ENCODE data around the gene RBM39. TPM values are rescaled to one million over a fixed set of nuclear protein-coding genes. Genes with fewer than 3 reads are reported as not detected.
"Not testable (repeated sequence)": the region's sequence is repeated elsewhere in the genome, so short reads cannot be mapped to it uniquely, and the experiment has no call there.

RBM39 gene
- total RNA-seq, 2 experiments from 2014 or later: 303 to 356 TPM

- POLR2A ChIA-PET: interaction anchor here (0.6 to 1.1 kb wide), 5 partner anchors 9 to 127 kb away, joined by 4 to 12 read pairs (median 7); partner anchors contain the start of gene RBM39
- no peaks in the 10 kb centered on the region for H3K27me3 Mint-ChIP-seq
- DNase-seq: no peak
- peaks cover 75% of the 10 kb centered on the region for H3K36me3 Mint-ChIP-seq (ENCODE audit: low read depth)
- ATAC-seq: no peak
- H3K9me3 Mint-ChIP-seq (ENCODE audit: low read depth): no peaks in the 10 kb centered on the region
- H3K4me3 Mint-ChIP-seq: no peak overlapping the region
- intact Hi-C loops (cut with DNase I, micrococcal nuclease): loop anchor here in 1 of 2 experiments (1.0 kb wide), 1 partner anchor 9 kb away; no protein-coding TSS in a partner anchor
- H3K4me1 Mint-ChIP-seq: peaks cover 40% of the 10 kb centered on the region
- no peak overlapping the region for H3K27ac Mint-ChIP-seq
- CTCF ChIA-PET: interaction anchor here (0.5 to 1.8 kb wide), 3 partner anchors 8 to 13 kb away, joined by 3 to 6 read pairs (median 6); no protein-coding TSS in a partner anchor
Observed at GRCh38 chr20:35726842-35727711, 15.0 kb downstream of the RBM39 start.

GRCh38 chr20:35724321-35725230 is 17.5 kb downstream of the RBM39 start:
- H3K36me3 Mint-ChIP-seq (ENCODE audit: low read depth): peaks cover 79% of the 10 kb centered on the region
- POLR2A ChIA-PET: interaction anchor here (0.6 to 1.7 kb wide), 13 partner anchors 10 to 1311 kb away, joined by 3 to 7 read pairs (median 5); partner anchors contain the start of gene RBM39
- DNase-seq (no peak), ATAC-seq (no peak)
- H3K27ac Mint-ChIP-seq: peak overlapping the region; percentile 75
- CTCF ChIA-PET: no interaction called here
- H3K4me3 Mint-ChIP-seq: no peak overlapping the region
- H3K4me1 Mint-ChIP-seq: peaks cover 34% of the 10 kb centered on the region
- no peaks in the 10 kb centered on the region for H3K27me3 Mint-ChIP-seq
- no peaks in the 10 kb centered on the region for H3K9me3 Mint-ChIP-seq (ENCODE audit: low read depth)
- intact Hi-C loops (cut with DNase I, micrococcal nuclease): no loop called here

DNA sequence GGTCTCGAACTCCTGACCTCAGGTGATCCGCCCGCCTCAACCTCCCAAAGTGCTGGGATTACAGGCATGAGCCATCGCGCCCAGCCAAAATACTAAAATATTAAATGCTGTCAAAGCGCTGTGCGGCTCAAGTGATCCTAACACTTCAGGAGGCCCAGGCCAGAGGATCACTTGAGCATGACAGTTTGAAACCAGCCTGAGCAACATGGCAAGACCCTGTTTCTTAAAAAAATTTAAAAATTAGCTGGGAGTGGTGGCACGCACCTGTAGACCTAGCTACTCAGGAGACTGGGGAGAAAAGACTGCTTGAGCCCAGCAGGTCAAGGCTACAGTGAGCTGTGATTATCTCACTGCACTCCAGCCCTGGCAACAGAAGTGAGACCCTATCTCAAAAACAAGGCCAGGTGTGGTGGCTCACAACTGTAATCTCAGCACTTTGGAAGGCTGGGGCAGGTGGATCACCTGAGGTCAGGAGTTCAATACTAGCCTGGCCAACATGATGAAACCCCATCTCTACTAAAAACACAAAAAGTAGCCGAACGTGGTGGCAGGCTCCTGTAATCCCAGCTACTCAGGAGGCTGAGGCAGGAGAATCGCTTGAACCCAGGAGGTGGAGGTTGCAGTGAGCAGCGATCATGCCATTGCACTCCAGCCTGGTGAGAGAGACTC is 18.3 kb downstream of the RBM39 start:
- H3K27ac Mint-ChIP-seq; CTCF ChIA-PET; intact Hi-C loops (cut with DNase I, micrococcal nuclease); H3K27me3 Mint-ChIP-seq; H3K4me3 Mint-ChIP-seq; H3K9me3 Mint-ChIP-seq (ENCODE audit: low read depth); ATAC-seq; DNase-seq: not testable (repeated sequence)
- POLR2A ChIA-PET: interaction anchor here (0.6 to 2.1 kb wide), 12 partner anchors 9 to 1312 kb away, joined by 3 to 12 read pairs (median 5); partner anchors contain the start of gene RBM39
- Mint-ChIP-seq H3K36me3 (ENCODE audit: low read depth) (peaks cover 80% of the 10 kb centered on the region), H3K4me1 (peaks cover 35% of the 10 kb centered on the region)

GRCh38 chr20:35723275-35723639 is 18.8 kb downstream of the RBM39 start:
- H3K9me3 Mint-ChIP-seq (ENCODE audit: low read depth); H3K4me3 Mint-ChIP-seq; H3K27me3 Mint-ChIP-seq; CTCF ChIA-PET; DNase-seq; intact Hi-C loops (cut with DNase I, micrococcal nuclease): not testable (repeated sequence)
- POLR2A ChIA-PET: interaction anchor here (0.8 to 2.1 kb wide), 7 partner anchors 8 to 19 kb away, joined by 4 to 12 read pairs (median 4); partner anchors contain the start of gene RBM39
- ATAC-seq: peak; percentile 7
- Mint-ChIP-seq H3K36me3 (ENCODE audit: low read depth) (peaks cover 80% of the 10 kb centered on the region), H3K27ac (peak overlapping the region; percentile 42), H3K4me1 (peaks cover 36% of the 10 kb centered on the region)

DNA sequence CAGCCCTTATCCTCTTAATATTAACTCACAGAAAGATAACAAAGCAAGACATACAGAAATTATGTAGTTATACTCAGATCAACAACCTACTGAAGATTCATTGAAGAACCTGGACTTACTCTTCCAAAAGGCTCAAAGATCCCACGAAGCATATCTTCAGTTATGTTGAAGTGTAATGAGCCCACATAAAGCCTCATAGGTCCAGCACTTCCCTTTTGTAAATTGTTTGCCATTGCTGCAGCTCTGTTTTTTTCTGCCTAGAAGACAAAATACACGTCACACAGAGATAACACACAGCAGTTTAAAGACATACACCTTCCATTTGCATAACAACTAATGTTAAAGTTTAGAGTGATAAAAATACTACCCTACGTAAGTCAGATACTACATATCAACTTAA is 20.4 kb downstream of the RBM39 start:
- intact Hi-C loops (cut with DNase I, micrococcal nuclease): loop anchor here in 1 of 2 experiments (2.0 kb wide), 1 partner anchor 13 kb away; no protein-coding TSS in a partner anchor
- peaks cover 79% of the 10 kb centered on the region for H3K36me3 Mint-ChIP-seq (ENCODE audit: low read depth)
- ChIA-PET POLR2A (interaction anchor here (1.4 to 2.1 kb wide), 3 partner anchors 10 to 18 kb away, joined by 4 to 13 read pairs (median 8); no protein-coding TSS in a partner anchor), CTCF (interaction anchor here (1.1 kb wide), 1 partner anchor 17 kb away, joined by 3 read pairs; no protein-coding TSS in a partner anchor)
- H3K4me1 Mint-ChIP-seq: peaks cover 38% of the 10 kb centered on the region
- DNase-seq (no peak), ATAC-seq (no peak)
- no peak overlapping the region for H3K4me3 Mint-ChIP-seq
- H3K27me3 Mint-ChIP-seq: no peaks in the 10 kb centered on the region
- peak overlapping the region; percentile 42 for H3K27ac Mint-ChIP-seq
- H3K9me3 Mint-ChIP-seq (ENCODE audit: low read depth): no peaks in the 10 kb centered on the region

DNA sequence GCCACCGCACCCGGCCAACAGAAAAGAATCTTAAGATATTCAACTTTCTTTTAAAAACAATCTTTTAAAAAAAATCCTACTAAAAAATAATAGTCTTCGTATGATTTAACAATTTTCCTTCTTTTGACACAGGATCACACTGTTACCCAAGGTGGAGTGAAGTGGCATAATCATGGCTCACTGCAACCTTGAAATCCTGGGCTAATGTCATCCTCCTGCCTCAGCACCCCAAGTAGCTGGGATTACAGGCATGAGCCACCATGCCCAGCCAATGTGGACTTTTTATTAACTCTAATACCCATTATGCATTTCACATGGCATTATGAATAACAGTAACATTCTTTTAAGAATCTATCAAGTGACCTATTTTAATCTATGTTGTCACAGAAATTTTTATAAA is 20.8 kb downstream of the RBM39 start:
- peaks cover 77% of the 10 kb centered on the region for H3K36me3 Mint-ChIP-seq (ENCODE audit: low read depth)

GRCh38 chr20:35720165-35721123 is 21.6 kb downstream of the RBM39 start:
- Mint-ChIP-seq H3K9me3 (ENCODE audit: low read depth) (no peaks in the 10 kb centered on the region), H3K27ac (peak overlapping the region; percentile 10), H3K4me3 (no peak overlapping the region), H3K4me1 (peaks cover 44% of the 10 kb centered on the region), H3K36me3 (ENCODE audit: low read depth) (peaks cover 75% of the 10 kb centered on the region), H3K27me3 (no peaks in the 10 kb centered on the region)
- intact Hi-C loops (cut with DNase I, micrococcal nuclease): loop anchor here in 1 of 2 experiments (2.0 kb wide), 1 partner anchor 14 kb away; no protein-coding TSS in a partner anchor
- POLR2A ChIA-PET: interaction anchor here (0.6 to 1.8 kb wide), 9 partner anchors 9 to 698 kb away, joined by 3 to 16 read pairs (median 5); partner anchors contain the start of genes CPNE1, RBM12 and RBM39
- DNase-seq (no peak), ATAC-seq (no peak)
- CTCF ChIA-PET: interaction anchor here (0.6 to 1.6 kb wide), 4 partner anchors 10 to 17 kb away, joined by 3 to 4 read pairs (median 4); no protein-coding TSS in a partner anchor

More for the DNA sequence above, 20.8 kb downstream of the RBM39 start:
- POLR2A ChIA-PET: interaction anchor here (1.7 to 2.1 kb wide), 3 partner anchors 13 to 21 kb away, joined by 5 to 13 read pairs (median 8); partner anchors contain the start of gene RBM39
- H3K27ac Mint-ChIP-seq: no peak overlapping the region
- H3K9me3 Mint-ChIP-seq (ENCODE audit: low read depth): no peaks in the 10 kb centered on the region
- H3K27me3 Mint-ChIP-seq: no peaks in the 10 kb centered on the region
- no peak overlapping the region for H3K4me3 Mint-ChIP-seq
- CTCF ChIA-PET: interaction anchor here (0.6 to 1.1 kb wide), 2 partner anchors 16 kb away, joined by 3 read pairs; no protein-coding TSS in a partner anchor
- ATAC-seq: no peak
- H3K4me1 Mint-ChIP-seq: peaks cover 40% of the 10 kb centered on the region
- no peak for DNase-seq
- intact Hi-C loops (cut with DNase I, micrococcal nuclease): loop anchor here in 1 of 2 experiments (2.0 kb wide), 1 partner anchor 14 kb away; no protein-coding TSS in a partner anchor

- H3K4me3 Mint-ChIP-seq: no peak overlapping the region
- DNase-seq: no peak
- CTCF ChIA-PET: interaction anchor here (1.1 to 1.6 kb wide), 4 partner anchors 8 to 16 kb away, joined by 3 to 6 read pairs (median 4); no protein-coding TSS in a partner anchor
- H3K27ac Mint-ChIP-seq: no peak overlapping the region
- no peaks in the 10 kb centered on the region for H3K27me3 Mint-ChIP-seq
- H3K36me3 Mint-ChIP-seq (ENCODE audit: low read depth): peaks cover 72% of the 10 kb centered on the region
- H3K4me1 Mint-ChIP-seq: peaks cover 41% of the 10 kb centered on the region
- intact Hi-C loops (cut with DNase I, micrococcal nuclease): loop anchor here in 1 of 2 experiments (2.0 kb wide), 1 partner anchor 15 kb away; no protein-coding TSS in a partner anchor
- ATAC-seq: no peak
- POLR2A ChIA-PET: interaction anchor here (0.6 to 1.8 kb wide), 9 partner anchors 9 to 699 kb away, joined by 3 to 16 read pairs (median 5); partner anchors contain the start of genes CPNE1, RBM12 and RBM39
- H3K9me3 Mint-ChIP-seq (ENCODE audit: low read depth): no peaks in the 10 kb centered on the region
Observed at GRCh38 chr20:35719717-35720116, 22.3 kb downstream of the RBM39 start.

- Mint-ChIP-seq H3K36me3 (ENCODE audit: low read depth) (peaks cover 70% of the 10 kb centered on the region), H3K27me3 (no peaks in the 10 kb centered on the region), H3K4me1 (peaks cover 42% of the 10 kb centered on the region)
Observed at GRCh38 chr20:35718972-35719635, 23.0 kb downstream of the RBM39 start.

More at GRCh38 chr20:35718972-35719635, 23.0 kb downstream of the RBM39 start:
- intact Hi-C loops (cut with DNase I, micrococcal nuclease): no loop called here
- H3K4me3 Mint-ChIP-seq: no peak overlapping the region
- DNase-seq (no peak), ATAC-seq (no peak)
- POLR2A ChIA-PET: interaction anchor here (0.7 to 1.7 kb wide), 10 partner anchors 9 to 175 kb away, joined by 3 to 16 read pairs (median 5); partner anchors contain the start of gene RBM39
- CTCF ChIA-PET: interaction anchor here (1.2 to 1.6 kb wide), 3 partner anchors 9 to 16 kb away, joined by 4 to 6 read pairs (median 4); no protein-coding TSS in a partner anchor
- no peak overlapping the region for H3K27ac Mint-ChIP-seq
- no peaks in the 10 kb centered on the region for H3K9me3 Mint-ChIP-seq (ENCODE audit: low read depth)

Data from activated CD4-positive, alpha-beta T cell treated with anti-CD3 and anti-CD28 coated beads for 36 hours (primary cell).